AG10803 (cell line): Measurements from ENCODE around the gene SPINDOC.

Experiments used
- DNase-seq: peaks from one replicate; pipeline ENCODE4 v3.0.0; 2010; ENCODE audit warnings: low read depth
- H3K4me3 ChIP-seq: 2 replicates; pipeline ENCODE4 v1.5.1; 2011; ENCODE audit warnings: mild to moderate bottlenecking, low read length, control low read depth
- TF ChIP-seq, protein P1 (sequence below): conservative IDR thresholded peaks from 2 replicates; pipeline ENCODE4 v1.5.1; 2011; ENCODE audit warnings: mild to moderate bottlenecking, low read length, control low read depth, inconsistent platforms

Gene SPINDOC

DNA sequence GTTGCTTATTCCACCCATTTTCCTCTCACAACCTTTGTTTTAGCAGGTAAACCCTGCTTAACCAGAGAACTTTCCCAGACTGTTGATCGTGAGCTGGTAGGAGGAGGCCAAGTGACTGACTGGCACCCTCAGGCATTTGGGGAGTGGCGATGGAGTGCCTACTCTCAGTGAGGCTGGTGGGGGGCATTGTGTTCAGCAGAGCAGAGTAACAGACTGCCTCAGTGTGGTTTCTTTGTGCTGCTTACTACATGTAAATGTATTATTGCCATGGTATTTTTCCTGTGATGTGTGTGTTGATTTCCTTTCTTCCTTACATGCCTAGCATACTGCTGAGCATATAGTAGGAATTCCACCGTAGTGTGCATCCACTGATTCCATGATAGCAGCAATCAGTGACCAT lies 28.3 kb downstream of the SPINDOC start:
- H3K4me3 ChIP-seq, result peak overlapping the region; percentile 92
- TF ChIP-seq, protein P1, sequence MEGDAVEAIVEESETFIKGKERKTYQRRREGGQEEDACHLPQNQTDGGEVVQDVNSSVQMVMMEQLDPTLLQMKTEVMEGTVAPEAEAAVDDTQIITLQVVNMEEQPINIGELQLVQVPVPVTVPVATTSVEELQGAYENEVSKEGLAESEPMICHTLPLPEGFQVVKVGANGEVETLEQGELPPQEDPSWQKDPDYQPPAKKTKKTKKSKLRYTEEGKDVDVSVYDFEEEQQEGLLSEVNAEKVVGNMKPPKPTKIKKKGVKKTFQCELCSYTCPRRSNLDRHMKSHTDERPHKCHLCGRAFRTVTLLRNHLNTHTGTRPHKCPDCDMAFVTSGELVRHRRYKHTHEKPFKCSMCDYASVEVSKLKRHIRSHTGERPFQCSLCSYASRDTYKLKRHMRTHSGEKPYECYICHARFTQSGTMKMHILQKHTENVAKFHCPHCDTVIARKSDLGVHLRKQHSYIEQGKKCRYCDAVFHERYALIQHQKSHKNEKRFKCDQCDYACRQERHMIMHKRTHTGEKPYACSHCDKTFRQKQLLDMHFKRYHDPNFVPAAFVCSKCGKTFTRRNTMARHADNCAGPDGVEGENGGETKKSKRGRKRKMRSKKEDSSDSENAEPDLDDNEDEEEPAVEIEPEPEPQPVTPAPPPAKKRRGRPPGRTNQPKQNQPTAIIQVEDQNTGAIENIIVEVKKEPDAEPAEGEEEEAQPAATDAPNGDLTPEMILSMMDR, result no peak
- peak; percentile 43 for DNase-seq

DNA sequence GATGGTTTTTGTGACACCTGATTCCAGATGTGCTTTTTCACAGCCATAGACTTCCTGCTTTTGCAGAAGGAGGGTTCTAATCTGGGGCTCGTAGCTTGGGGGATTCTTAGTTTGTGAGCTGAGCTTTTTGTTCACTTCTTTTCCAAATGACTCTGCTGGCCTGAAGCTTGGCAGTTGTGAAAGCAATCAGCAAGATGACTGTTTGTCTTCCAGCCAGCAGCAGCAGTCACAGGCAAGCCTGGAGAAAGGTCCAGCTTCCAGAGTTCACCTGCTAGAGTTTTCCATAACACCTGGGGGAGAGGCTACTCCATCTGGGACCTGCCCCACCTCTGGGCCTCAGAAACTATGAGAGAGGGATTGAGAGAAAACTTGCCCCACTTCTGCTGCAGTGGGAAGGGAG lies 29.8 kb downstream of the SPINDOC start:
- TF ChIP-seq, protein P1, result no peak

DNA sequence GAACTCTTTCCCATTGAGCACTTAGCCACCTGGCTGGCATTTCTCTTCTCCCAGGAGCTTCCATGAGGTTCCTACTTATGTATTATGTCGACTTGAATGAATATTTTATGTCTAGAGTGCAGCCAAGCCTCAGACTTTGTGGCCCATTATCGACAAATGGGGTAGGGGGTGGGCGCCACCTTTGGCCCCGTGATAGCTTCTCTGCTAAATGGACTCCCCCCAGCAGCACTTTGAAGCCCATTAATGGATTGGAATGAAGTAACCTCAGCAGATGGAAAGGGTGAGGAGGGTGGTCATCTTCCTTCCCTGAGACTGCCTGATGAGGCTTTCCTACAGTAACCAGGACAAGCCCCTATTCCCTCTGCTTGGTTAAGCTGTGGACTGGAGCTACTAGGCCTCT lies 31.6 kb downstream of the SPINDOC start:
- TF ChIP-seq, protein P1, result no peak
- no peak for DNase-seq
- H3K4me3 ChIP-seq, result no peak overlapping the region

More for the DNA sequence above, 29.8 kb downstream of the SPINDOC start:
- no peak overlapping the region for H3K4me3 ChIP-seq
- peak; percentile 18 for DNase-seq

DNA sequence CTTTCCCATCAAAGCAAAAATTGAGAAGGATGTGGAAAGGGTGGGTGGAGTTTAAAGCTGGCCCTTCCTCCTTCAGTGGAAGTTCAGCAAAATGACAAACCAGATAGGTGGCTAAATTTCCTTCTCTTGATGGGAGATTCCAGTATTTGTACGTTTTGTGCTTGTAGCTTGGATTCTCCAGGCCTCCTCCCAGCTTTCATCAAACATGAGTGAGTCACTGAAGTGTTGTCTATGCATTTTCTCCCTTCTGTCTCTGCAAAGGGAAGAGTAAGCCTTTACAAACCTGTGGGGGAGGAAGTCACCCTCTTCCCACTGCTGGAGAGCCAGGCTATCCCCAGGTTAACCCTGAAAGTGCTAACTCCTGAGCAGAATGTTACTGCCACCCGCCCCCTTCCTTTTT lies 32.0 kb downstream of the SPINDOC start:
- H3K4me3 ChIP-seq, result no peak overlapping the region
- peak; percentile 70 for DNase-seq
- TF ChIP-seq, protein P1, result no peak

DNA sequence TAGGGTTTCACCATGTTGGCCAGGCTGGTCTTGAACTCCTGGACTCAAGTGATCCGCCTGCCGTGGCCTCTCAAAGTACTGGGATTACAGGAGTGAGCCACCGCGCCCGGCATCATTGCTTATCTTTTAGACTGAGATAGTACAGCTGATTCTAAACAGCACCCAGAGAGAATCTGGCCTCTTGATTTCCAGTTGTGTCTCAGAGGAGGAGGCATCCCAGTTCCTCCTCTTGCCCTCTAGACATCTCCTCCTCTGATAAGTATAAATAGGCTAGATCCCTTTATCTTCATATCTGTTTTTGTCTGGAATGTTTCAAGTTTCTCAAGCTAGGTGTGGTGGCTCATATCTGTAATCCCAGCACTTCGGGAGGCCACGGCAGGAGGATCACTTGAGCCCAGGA lies 32.7 kb downstream of the SPINDOC start:
- DNase-seq, result no peak
- TF ChIP-seq, protein P1, result no peak
- no peak overlapping the region for H3K4me3 ChIP-seq

DNA sequence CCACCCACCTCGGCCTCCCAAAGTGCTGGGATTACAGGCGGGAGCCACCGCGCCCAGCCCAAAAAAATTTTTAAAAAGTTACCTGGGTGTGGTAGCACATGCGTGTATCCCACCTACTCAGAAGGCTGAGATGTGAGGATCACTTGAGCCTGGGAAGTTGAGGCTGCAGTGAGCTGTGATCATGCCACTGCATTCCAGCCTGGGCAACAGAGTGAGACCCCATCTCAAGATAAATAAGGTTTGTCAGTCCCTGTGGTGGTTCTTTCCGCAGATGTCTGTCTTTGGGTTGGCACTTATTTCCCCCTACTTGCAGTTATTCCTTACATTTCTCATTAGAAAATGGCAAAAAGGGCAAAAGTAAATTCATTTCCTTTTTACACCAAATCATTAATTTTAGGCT lies 33.6 kb downstream of the SPINDOC start:
- no peak overlapping the region for H3K4me3 ChIP-seq

DNA sequence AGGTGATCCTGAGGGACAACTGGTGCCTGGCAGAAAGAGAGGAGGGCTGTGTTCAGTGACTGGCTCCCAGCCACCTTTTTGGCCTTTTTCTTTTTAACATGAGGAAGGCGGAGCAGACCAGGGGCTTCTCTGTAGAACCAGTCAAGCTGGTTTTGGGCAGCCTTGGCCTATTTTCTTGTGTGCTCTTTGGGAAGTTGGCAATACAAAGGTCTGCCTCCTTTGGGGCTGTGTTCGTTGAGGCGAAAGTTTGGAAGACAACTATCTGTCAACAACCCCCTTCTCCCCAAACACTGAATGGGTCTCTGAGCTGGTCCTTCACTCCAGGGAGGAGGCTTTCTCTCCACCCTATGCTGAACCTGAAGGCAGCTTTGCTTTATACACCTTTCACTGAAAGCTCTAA lies 34.1 kb downstream of the SPINDOC start:
- TF ChIP-seq, protein P1, result no peak
- H3K4me3 ChIP-seq, result no peak overlapping the region
- no peak for DNase-seq

More for the DNA sequence above, 33.6 kb downstream of the SPINDOC start:
- no peak for DNase-seq
- TF ChIP-seq, protein P1, result no peak
